Body of pancreas (tissue), 4 donors: ENCODE measurements around the gene GALNT2.

Experiments used
- CTCF ChIP-seq, 7 experiments: fragments of 450-650 bp in 4 of 7; fragments of 200-600 bp in 3 of 7; sonication (generic) in 3 of 7; IDR thresholded peaks; one replicate each; pipeline ENCODE4 v1.5.1; 2016 to 2019; ENCODE audit warnings: antibody characterized with exemption in 7 of 7
- POLR2A ChIP-seq, 3 donors: fragments of 450-650 bp; IDR thresholded peaks; one replicate each; pipeline ENCODE4 v1.6.1; 2016; ENCODE audit warnings: antibody characterized with exemption in 3 of 3, mild to moderate bottlenecking in 2 of 3

GRCh38 chr1:230320804-230321203 lies 253.8 kb downstream of the GALNT2 start:
- TF ChIP-seq CTCF (IDR thresholded peaks at IDR 0.05): no peak
- TF ChIP-seq POLR2A (IDR thresholded peaks at IDR 0.05): no peak
